SK-N-SH treated with all-trans-retinoic acid at 6 μM for 48 hours (cell line): ENCODE measurements around the gene KCMF1.

Experiments
- RARB ChIP-seq: fragments of 250-450 bp; sonication (Bioruptor Pico); IDR thresholded peaks from 2 replicates; pipeline ENCODE4 v1.8.0; 2021; ENCODE audit warnings: mild to moderate bottlenecking, moderate library complexity
- ZC3H10 ChIP-seq: fragments of 250-450 bp; sonication (Bioruptor Pico); IDR thresholded peaks from 2 replicates; pipeline ENCODE4 v1.5.1; 2021; ENCODE audit warnings: mild to moderate bottlenecking, moderate library complexity
- ZNF70 ChIP-seq: fragments of 450-650 bp; formaldehyde crosslinking; IDR thresholded peaks from 2 replicates; pipeline ENCODE4 v1.5.0; 2020; ENCODE audit warnings: mild to moderate bottlenecking, moderate library complexity

GRCh38 chr2:84924173-84925106 lies 46.5 kb upstream of the KCMF1 start:
- no peak for TF ChIP-seq RARB (CRISPR knock-in tag)
- no peak for TF ChIP-seq ZC3H10 (CRISPR knock-in tag)
- no peak for TF ChIP-seq ZNF70 (CRISPR knock-in tag)
